Trophoblast cell (in vitro differentiated cells and primary cell): ENCODE results near the gene CLBA1.

ENCODE experiments used
- DNase-seq, 2 donors: peaks; one replicate each; pipeline ENCODE4 v3.0.0-alpha.2; 2016
- H2AFZ ChIP-seq: 2 replicates; pipeline ENCODE4 v1.6.1; 2013; ENCODE audit warnings: low read length, moderate library complexity, mild to moderate bottlenecking; ENCODE audit not compliant: insufficient read depth, poor library complexity
- H2AK5ac ChIP-seq: 2 replicates; pipeline ENCODE4 v1.6.1; 2013; ENCODE audit warnings: mild to moderate bottlenecking, low read length
- H2BK120ac ChIP-seq: 2 replicates; pipeline ENCODE4 v1.6.1; 2013; ENCODE audit warnings: low read length, mild to moderate bottlenecking, moderate library complexity; ENCODE audit not compliant: insufficient read depth, poor library complexity
- H2BK12ac ChIP-seq: 2 replicates; pipeline ENCODE4 v1.6.1; 2013; ENCODE audit warnings: mild to moderate bottlenecking, low read length, moderate library complexity
- H2BK5ac ChIP-seq: 2 replicates; pipeline ENCODE4 v1.6.1; 2013; ENCODE audit warnings: low read length, low read depth, moderate library complexity, mild to moderate bottlenecking; ENCODE audit not compliant: poor library complexity
- H3K14ac ChIP-seq: 2 replicates; pipeline ENCODE4 v1.6.1; 2013; ENCODE audit warnings: mild to moderate bottlenecking, low read length
- H3K18ac ChIP-seq: 2 replicates; pipeline ENCODE4 v1.6.1; 2013; ENCODE audit warnings: mild to moderate bottlenecking, low read length
- H3K23ac ChIP-seq: 2 replicates; pipeline ENCODE4 v1.6.1; 2013; ENCODE audit warnings: low read length
- H3K27ac ChIP-seq: 2 replicates; pipeline ENCODE4 v1.5.1; 2013; ENCODE audit warnings: low read depth, mild to moderate bottlenecking, inconsistent platforms, low read length, moderate library complexity
- H3K27me3 ChIP-seq: 2 replicates; pipeline ENCODE4 v1.6.1; 2013; ENCODE audit warnings: inconsistent platforms, mild to moderate bottlenecking, low read length, moderate library complexity; ENCODE audit not compliant: insufficient read depth
- H3K36me3 ChIP-seq, 2 experiments: 1 replicate in 1 of 2; 2 replicates in 1 of 2; pipeline ENCODE4 v1.6.1; 2013; ENCODE audit warnings: low read length in 2 of 2, mild to moderate bottlenecking in 2 of 2, moderate library complexity in 1 of 2; ENCODE audit not compliant: insufficient read depth in 2 of 2, control insufficient read depth in 1 of 2
- H3K4ac ChIP-seq: 2 replicates; pipeline ENCODE4 v1.6.1; 2013; ENCODE audit warnings: low read depth, mild to moderate bottlenecking, low read length, moderate library complexity
- H3K4me1 ChIP-seq, 2 experiments: 1 replicate in 1 of 2; 2 replicates in 1 of 2; pipeline ENCODE4 v1.6.1; 2013; ENCODE audit warnings: low read length in 2 of 2, mild to moderate bottlenecking in 2 of 2, moderate library complexity in 1 of 2; ENCODE audit not compliant: insufficient read depth in 2 of 2, control insufficient read depth in 1 of 2
- H3K4me2 ChIP-seq: 2 replicates; pipeline ENCODE4 v1.6.1; 2013; ENCODE audit warnings: inconsistent platforms, mild to moderate bottlenecking, low read length, moderate library complexity
- H3K4me3 ChIP-seq: 2 replicates; pipeline ENCODE4 v1.5.1; 2013; ENCODE audit warnings: mild to moderate bottlenecking, low read depth, low read length, inconsistent platforms
- H3K79me1 ChIP-seq: one replicate; pipeline ENCODE4 v1.6.1; 2013; ENCODE audit warnings: low read length
- H3K79me2 ChIP-seq: 2 replicates; pipeline ENCODE4 v1.6.1; 2013; ENCODE audit warnings: low read length, mild to moderate bottlenecking; ENCODE audit not compliant: control insufficient read depth, insufficient read depth, poor library complexity
- H3K9ac ChIP-seq: 2 replicates; pipeline ENCODE4 v1.6.1; 2013; ENCODE audit warnings: mild to moderate bottlenecking, low read length
- H3K9me3 ChIP-seq: 2 replicates; pipeline ENCODE4 v1.6.1; 2013; ENCODE audit warnings: low read depth, mild to moderate bottlenecking, control low read depth, inconsistent platforms, low read length; ENCODE audit not compliant: insufficient read depth
- H4K12ac ChIP-seq: 2 replicates; pipeline ENCODE4 v1.6.1; 2013; ENCODE audit warnings: low read depth, mild to moderate bottlenecking, low read length, moderate library complexity
- H4K8ac ChIP-seq: 2 replicates; pipeline ENCODE4 v1.6.1; 2013; ENCODE audit warnings: low read depth, mild to moderate bottlenecking, low read length, moderate library complexity
- H4K91ac ChIP-seq: one replicate; pipeline ENCODE4 v1.6.1; 2013; ENCODE audit warnings: low read depth, mild to moderate bottlenecking, low read length, moderate library complexity
- WGBS: extraction: QIAGEN DNeasy Blood & Tissue Kit; methylation state at CpG from one replicate; pipeline ENCODE4 v1.1.7; 2013; ENCODE audit warnings: missing lambda C conversion rate; ENCODE audit not compliant: insufficient read length, insufficient coverage; ENCODE audit errors: extremely low coverage; 5-methylcytosine and 5-hydroxymethylcytosine counted together

CLBA1 gene

DNA sequence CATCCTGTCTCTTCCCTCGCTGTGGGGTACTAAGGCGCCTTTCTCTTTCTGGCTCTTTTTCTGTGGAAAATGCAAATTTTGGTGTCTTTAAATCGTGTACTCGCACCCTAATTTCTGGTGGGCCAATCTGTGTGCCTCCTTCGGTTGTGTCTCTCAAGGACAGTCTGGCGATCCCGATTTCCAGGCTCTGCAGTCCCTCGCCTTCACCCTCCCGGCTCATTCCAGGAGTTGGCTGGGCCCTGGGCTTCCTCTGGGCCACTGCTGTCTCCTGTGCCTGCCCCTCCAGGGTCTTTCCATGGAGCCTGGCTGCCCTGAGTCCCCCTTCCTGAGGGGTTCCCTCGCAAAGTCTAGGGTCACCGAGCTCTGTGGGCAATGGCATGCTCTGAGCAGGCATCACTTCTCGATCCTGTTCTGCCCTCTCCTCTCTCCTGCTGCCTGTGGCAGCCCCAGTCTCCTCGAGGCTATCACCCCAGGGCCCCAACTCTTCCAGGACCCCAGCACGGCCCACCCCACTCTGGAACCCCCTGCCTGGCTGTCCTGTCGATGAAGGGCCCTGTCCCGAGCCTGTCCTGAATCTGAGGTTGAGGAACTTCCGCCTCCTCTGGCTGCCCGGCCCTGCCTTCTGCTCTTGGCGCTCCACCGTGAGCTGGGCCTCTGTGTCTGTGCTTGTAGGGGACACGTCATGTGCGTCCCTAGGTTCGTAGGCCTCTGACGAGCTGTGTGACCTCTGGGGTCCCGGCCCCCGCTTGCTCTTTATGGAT, 31.5 kb upstream of the CLBA1 start:
- no peak overlapping the region for H3K4me2 ChIP-seq
- H3K4me1 ChIP-seq, result no peaks in the 10 kb centered on the region
- H3K4me3 ChIP-seq, result no peak overlapping the region
- H3K27ac ChIP-seq, result no peak overlapping the region
- H4K91ac ChIP-seq, result no peak overlapping the region
- no peak for DNase-seq
- no peaks in the 10 kb centered on the region for H3K79me1 ChIP-seq
- no peak overlapping the region for H4K12ac ChIP-seq
- no peak overlapping the region for H3K23ac ChIP-seq
- H3K9me3 ChIP-seq, result peaks cover 11% of the 10 kb centered on the region
- no peak overlapping the region for H2BK12ac ChIP-seq
- no peak overlapping the region for H2BK120ac ChIP-seq
- H3K27me3 ChIP-seq, result no peaks in the 10 kb centered on the region
- H3K4ac ChIP-seq, result no peak overlapping the region
- no peak overlapping the region for H3K9ac ChIP-seq
- no peaks in the 10 kb centered on the region for H3K36me3 ChIP-seq
- H2AK5ac ChIP-seq, result no peak overlapping the region
- H3K14ac ChIP-seq, result no peak overlapping the region
- H3K18ac ChIP-seq, result no peak overlapping the region
- no peaks in the 10 kb centered on the region for H3K79me2 ChIP-seq
- H2AFZ ChIP-seq, result no peak overlapping the region
- H2BK5ac ChIP-seq, result no peak overlapping the region
- WGBS, result no CpG with 5 or more reads among the region's 26 CpGs
- no peak overlapping the region for H4K8ac ChIP-seq

DNA sequence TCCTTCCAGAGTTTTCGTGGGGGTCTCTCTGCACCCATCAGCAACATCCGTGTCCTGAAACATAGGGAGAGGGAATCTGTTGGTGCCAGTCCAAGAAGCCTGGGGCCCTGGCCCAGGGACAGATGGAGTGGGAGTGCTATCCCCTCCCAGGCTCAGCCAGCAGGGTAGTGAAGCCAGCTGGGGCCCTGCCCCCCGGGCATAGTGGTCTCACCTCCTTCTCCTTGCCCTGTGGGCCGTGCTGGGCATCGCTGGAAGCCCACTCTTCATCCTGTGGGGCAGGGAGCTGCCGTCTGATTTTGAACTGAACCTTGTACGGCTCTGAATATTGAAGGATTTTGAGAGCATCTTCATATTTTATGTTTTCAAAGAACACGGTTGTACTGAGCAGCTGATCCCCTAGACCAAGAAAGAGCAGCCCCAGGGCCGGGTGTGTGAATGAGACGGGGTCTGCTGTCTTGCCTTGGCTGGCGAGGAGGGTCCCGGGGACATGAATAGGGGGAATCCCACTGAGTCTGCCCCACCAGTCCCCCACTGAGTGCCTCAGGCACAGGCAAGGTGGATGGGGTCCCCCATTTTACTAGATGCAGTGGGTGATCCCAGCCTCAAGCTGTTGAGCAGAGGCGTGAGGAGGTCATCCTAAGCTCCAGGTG, 30.7 kb upstream of the CLBA1 start:
- WGBS, result no CpG with 5 or more reads among the region's 13 CpGs
- H3K14ac ChIP-seq, result no peak overlapping the region
- no peak overlapping the region for H4K8ac ChIP-seq
- H3K4me2 ChIP-seq, result no peak overlapping the region
- no peak overlapping the region for H3K18ac ChIP-seq
- H3K23ac ChIP-seq, result no peak overlapping the region
- DNase-seq, result no peak
- no peak overlapping the region for H3K9ac ChIP-seq
- no peak overlapping the region for H4K91ac ChIP-seq
- H2AK5ac ChIP-seq, result no peak overlapping the region
- no peaks in the 10 kb centered on the region for H3K36me3 ChIP-seq
- no peak overlapping the region for H2BK5ac ChIP-seq
- H3K27me3 ChIP-seq, result no peaks in the 10 kb centered on the region
- no peaks in the 10 kb centered on the region for H3K4me1 ChIP-seq
- no peaks in the 10 kb centered on the region for H3K79me1 ChIP-seq
- H3K9me3 ChIP-seq, result peaks cover 6% of the 10 kb centered on the region
- no peak overlapping the region for H3K4me3 ChIP-seq
- no peaks in the 10 kb centered on the region for H3K79me2 ChIP-seq
- no peak overlapping the region for H3K4ac ChIP-seq
- no peak overlapping the region for H2AFZ ChIP-seq
- no peak overlapping the region for H3K27ac ChIP-seq
- no peak overlapping the region for H2BK120ac ChIP-seq
- H4K12ac ChIP-seq, result no peak overlapping the region
- no peak overlapping the region for H2BK12ac ChIP-seq

DNA sequence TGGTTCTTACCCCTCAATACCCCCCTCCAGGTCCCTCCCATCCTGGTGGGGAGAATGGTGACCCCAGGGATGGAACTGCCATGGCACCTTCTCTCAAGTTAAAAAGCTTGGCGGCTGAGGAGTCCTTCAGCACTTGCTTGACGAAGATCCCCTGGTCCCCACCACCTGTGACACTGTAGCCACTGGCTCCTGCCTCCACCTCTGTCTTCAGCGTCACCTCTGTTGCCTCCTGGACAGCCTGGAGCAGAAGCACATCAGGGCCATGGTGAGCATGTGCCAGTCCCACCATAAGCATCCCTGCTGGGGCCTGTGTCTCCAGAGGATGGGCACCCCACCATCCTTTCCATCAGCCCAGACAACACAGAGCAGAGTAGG, 30.2 kb upstream of the CLBA1 start:
- no peak overlapping the region for H2BK12ac ChIP-seq
- H3K79me1 ChIP-seq, result no peaks in the 10 kb centered on the region
- no peak overlapping the region for H3K9ac ChIP-seq
- H3K4me1 ChIP-seq, result no peaks in the 10 kb centered on the region
- no CpG with 5 or more reads among the region's 3 CpGs for WGBS
- no peak overlapping the region for H2AFZ ChIP-seq
- H3K14ac ChIP-seq, result no peak overlapping the region
- H2AK5ac ChIP-seq, result no peak overlapping the region
- H3K27me3 ChIP-seq, result no peaks in the 10 kb centered on the region
- DNase-seq, result no peak
- H3K36me3 ChIP-seq, result no peaks in the 10 kb centered on the region
- H3K18ac ChIP-seq, result no peak overlapping the region
- no peak overlapping the region for H4K8ac ChIP-seq
- H3K23ac ChIP-seq, result no peak overlapping the region
- no peak overlapping the region for H4K12ac ChIP-seq
- H2BK120ac ChIP-seq, result no peak overlapping the region
- H4K91ac ChIP-seq, result no peak overlapping the region
- peaks cover 2% of the 10 kb centered on the region for H3K9me3 ChIP-seq
- no peak overlapping the region for H3K4me3 ChIP-seq
- no peak overlapping the region for H2BK5ac ChIP-seq
- no peaks in the 10 kb centered on the region for H3K79me2 ChIP-seq
- no peak overlapping the region for H3K27ac ChIP-seq
- no peak overlapping the region for H3K4ac ChIP-seq
- no peak overlapping the region for H3K4me2 ChIP-seq

DNA sequence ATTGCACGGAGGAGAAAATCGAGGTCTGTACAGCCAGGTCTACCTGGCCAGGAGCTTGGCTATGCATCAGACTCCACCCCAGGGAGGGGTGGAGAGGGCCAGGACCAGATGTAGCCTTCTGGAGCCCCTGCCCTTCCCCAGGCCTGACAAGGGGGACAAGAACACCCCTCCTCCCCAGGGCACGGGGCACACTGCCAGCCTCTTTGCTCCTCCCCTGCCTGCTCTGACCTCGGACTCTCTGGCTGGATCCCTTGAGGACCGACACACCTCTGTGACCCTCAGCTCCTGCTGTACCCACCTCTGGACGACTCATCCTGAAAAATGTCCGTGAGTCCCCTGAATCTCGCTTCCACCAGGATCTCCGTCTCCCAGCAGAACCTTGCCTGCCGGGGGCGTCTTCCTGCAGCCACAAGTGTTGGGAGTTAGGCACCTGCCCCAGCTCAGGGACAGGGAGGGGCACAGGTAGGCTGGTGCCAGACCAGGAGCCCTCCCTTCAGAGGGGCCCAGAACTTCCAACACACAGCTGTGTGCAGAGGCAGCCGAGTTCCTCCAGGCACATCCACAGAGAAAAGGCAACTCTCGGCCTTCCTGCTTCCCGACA, 29.2 kb upstream of the CLBA1 start:
- Histone ChIP-seq H4K12ac (no peak overlapping the region), H3K79me1 (no peaks in the 10 kb centered on the region)
- no CpG with 5 or more reads among the region's 14 CpGs for WGBS

More for the DNA sequence above, 29.2 kb upstream of the CLBA1 start:
- H3K23ac ChIP-seq, result no peak overlapping the region
- H3K4me3 ChIP-seq, result no peak overlapping the region
- H2AK5ac ChIP-seq, result no peak overlapping the region
- H3K36me3 ChIP-seq, result no peaks in the 10 kb centered on the region
- H3K9me3 ChIP-seq, result peaks cover 2% of the 10 kb centered on the region
- no peak overlapping the region for H4K91ac ChIP-seq
- no peak overlapping the region for H2BK120ac ChIP-seq
- no peak overlapping the region for H2AFZ ChIP-seq
- H3K27ac ChIP-seq, result no peak overlapping the region
- H3K18ac ChIP-seq, result no peak overlapping the region
- no peak overlapping the region for H2BK5ac ChIP-seq
- no peaks in the 10 kb centered on the region for H3K4me1 ChIP-seq
- H3K9ac ChIP-seq, result no peak overlapping the region
- H2BK12ac ChIP-seq, result no peak overlapping the region
- H3K14ac ChIP-seq, result no peak overlapping the region
- no peaks in the 10 kb centered on the region for H3K79me2 ChIP-seq
- no peak for DNase-seq
- no peak overlapping the region for H3K4me2 ChIP-seq
- H3K27me3 ChIP-seq, result no peaks in the 10 kb centered on the region
- no peak overlapping the region for H4K8ac ChIP-seq
- H3K4ac ChIP-seq, result no peak overlapping the region
